ENCODE measurements around the gene CPNE7. TPM values are rescaled to one million over a fixed set of nuclear protein-coding genes. Genes with fewer than 3 reads are reported as not detected.

Gene CPNE7
- total and polyA plus RNA-seq, 2 of the 4 experiments (the other 2 are of a cell fraction), result 5.4 to 17.4 TPM

DNA sequence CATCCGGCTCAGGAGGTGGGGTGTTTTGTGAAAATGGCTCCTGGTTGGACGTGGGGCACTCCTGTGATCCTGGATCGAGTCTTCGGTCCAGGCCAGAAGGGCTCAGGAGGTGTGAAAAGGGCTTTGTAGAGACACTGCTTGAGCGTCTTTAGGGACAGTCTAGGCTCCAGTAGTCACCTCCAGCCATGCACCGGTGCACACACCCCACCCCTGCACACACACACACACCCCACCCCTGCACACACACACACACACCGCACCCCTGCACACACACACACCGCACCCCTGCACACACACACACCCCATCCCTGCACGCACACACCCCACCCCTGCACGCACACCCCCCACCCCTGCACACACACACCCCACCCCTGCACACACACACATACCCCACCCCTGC is 62.9 kb downstream of the CPNE7 start:
- Histone ChIP-seq H3K23ac (ENCODE audit: low read depth, low read length) (no peak overlapping the region), H3K14ac (replicated peaks; ENCODE audit: low read depth, low read length) (no peak overlapping the region), H3K27me3 (ENCODE audit: control insufficient read depth, insufficient read depth, low read length) (peaks cover 7% of the 10 kb centered on the region), H3K79me1 (ENCODE audit: low read depth in 1 of 2, low read length in 2 of 2) (no peaks in the 10 kb centered on the region; a peak in 1 of 4 replicates), H4K8ac (ENCODE audit: low read depth in 2 of 2, low read length in 2 of 2) (no peak overlapping the region), H2AK5ac (ENCODE audit: low read depth, low read length) (no peak overlapping the region), H3K56ac (ENCODE audit: extremely low read depth, insufficient read depth, low read length) (no peak overlapping the region), H2AK9ac (replicated peaks; ENCODE audit: low read depth, low read length, poor library complexity) (no peak overlapping the region), H3K4me2 (ENCODE audit: low read depth, low read length) (no peak overlapping the region), H3K9me3 (ENCODE audit: control insufficient read depth, insufficient read depth, low read length) (no peaks in the 10 kb centered on the region), H2BK20ac (ENCODE audit: low read depth, low read length) (no peak overlapping the region), H2BK15ac (ENCODE audit: low read depth, low read length) (no peak overlapping the region), H3K18ac (ENCODE audit: low read depth, low read length) (no peak overlapping the region), H3K9ac (ENCODE audit: low read depth, low read length) (no peak overlapping the region), H2BK120ac (ENCODE audit: low read depth, low read length) (no peak overlapping the region), H2BK5ac (ENCODE audit: low read depth, low read length, poor library complexity, severe bottlenecking) (no peak overlapping the region), H4K5ac (ENCODE audit: low read depth, low read length) (no peak overlapping the region), H3K4me1 (ENCODE audit: control insufficient read depth, insufficient read depth, low read length) (peaks cover 3% of the 10 kb centered on the region; the same call in 1 of the 2 replicates), H3K36me3 (ENCODE audit: control insufficient read depth, insufficient read depth, low read length) (no peaks in the 10 kb centered on the region), H3K4ac (ENCODE audit: low read depth, low read length) (no peak overlapping the region), H3K27ac (ENCODE audit: insufficient read depth, low read length) (no peak overlapping the region), H4K91ac (ENCODE audit: insufficient read depth, low read depth, low read length) (no peak overlapping the region), H3K4me3 (ENCODE audit: insufficient read depth, low read depth, low read length) (no peak overlapping the region), H4K20me1 (ENCODE audit: insufficient read depth, low read length) (no peaks in the 10 kb centered on the region; the same call in 1 of the 2 replicates), H2AFZ (replicated peaks; ENCODE audit: low read length, poor library complexity) (no peak overlapping the region), H3K9me1 (ENCODE audit: insufficient read depth, low read length) (no peaks in the 10 kb centered on the region; the same call in 1 of the 2 replicates)
- CTCF ChIA-PET, result no interaction called here
- no peak for ATAC-seq (ENCODE audit: low read depth)
- DNase-seq, result no peak
- POLR2A ChIA-PET (ENCODE audit: unreplicated experiment), result no interaction called here
- in situ Hi-C loops (cut with MboI; ENCODE audit: low sequenced_read_pairs), result no loop called here
- TF ChIP-seq POLR2A (IDR thresholded peaks at IDR 0.05; ENCODE audit: low read depth, low read length) (no peak), BHLHE40 (IDR thresholded peaks at IDR 0.05; ENCODE audit: low read depth, low read length) (no peak), RAD21 (IDR thresholded peaks at IDR 0.05; ENCODE audit: low read length) (no peak), MAZ (IDR thresholded peaks at IDR 0.05; ENCODE audit: borderline replicate concordance, low read depth, low read length) (no peak), CHD1 (IDR thresholded peaks at IDR 0.05; ENCODE audit: low read depth, low read length) (no peak)
- TF ChIP-seq, protein P1, sequence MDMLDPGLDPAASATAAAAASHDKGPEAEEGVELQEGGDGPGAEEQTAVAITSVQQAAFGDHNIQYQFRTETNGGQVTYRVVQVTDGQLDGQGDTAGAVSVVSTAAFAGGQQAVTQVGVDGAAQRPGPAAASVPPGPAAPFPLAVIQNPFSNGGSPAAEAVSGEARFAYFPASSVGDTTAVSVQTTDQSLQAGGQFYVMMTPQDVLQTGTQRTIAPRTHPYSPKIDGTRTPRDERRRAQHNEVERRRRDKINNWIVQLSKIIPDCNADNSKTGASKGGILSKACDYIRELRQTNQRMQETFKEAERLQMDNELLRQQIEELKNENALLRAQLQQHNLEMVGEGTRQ (IDR thresholded peaks at IDR 0.05; ENCODE audit: low read depth, low read length), result no peak
- TF ChIP-seq, protein P2, sequence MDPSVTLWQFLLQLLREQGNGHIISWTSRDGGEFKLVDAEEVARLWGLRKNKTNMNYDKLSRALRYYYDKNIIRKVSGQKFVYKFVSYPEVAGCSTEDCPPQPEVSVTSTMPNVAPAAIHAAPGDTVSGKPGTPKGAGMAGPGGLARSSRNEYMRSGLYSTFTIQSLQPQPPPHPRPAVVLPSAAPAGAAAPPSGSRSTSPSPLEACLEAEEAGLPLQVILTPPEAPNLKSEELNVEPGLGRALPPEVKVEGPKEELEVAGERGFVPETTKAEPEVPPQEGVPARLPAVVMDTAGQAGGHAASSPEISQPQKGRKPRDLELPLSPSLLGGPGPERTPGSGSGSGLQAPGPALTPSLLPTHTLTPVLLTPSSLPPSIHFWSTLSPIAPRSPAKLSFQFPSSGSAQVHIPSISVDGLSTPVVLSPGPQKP (IDR thresholded peaks at IDR 0.05; ENCODE audit: borderline replicate concordance, low read depth, low read length), result no peak
- no TSS peak for BruUV-seq (replicated peaks)
- intact Hi-C loops (cut with micrococcal nuclease), result no loop called here
- dilution Hi-C loops (cut with HindIII; ENCODE audit: low sequenced_read_pairs, unreplicated experiment), result no loop called here
- WGBS, 2 experiments (ENCODE audit: extremely low coverage in 2 of 2, insufficient read length in 1 of 2), result no CpG with 5 or more reads among the region's 10 CpGs
